GM19467 (cell line): ENCODE results near the gene XRCC4.
"Not testable (repeated sequence)": the region's sequence is repeated elsewhere in the genome, so short reads cannot be mapped to it uniquely, and the experiment has no call there.

Experiments
- ATAC-seq: cut with Tn5 transposase; IDR thresholded peaks from one replicate; pipeline ENCODE4 v1.9.1; 2021; ENCODE audit warnings: mild to moderate bottlenecking, moderate library complexity; ENCODE audit not compliant: unreplicated experiment

Gene XRCC4

GRCh38 chr5:83107692-83108420 is 30.5 kb downstream of the XRCC4 start:
- no peak for ATAC-seq

DNA sequence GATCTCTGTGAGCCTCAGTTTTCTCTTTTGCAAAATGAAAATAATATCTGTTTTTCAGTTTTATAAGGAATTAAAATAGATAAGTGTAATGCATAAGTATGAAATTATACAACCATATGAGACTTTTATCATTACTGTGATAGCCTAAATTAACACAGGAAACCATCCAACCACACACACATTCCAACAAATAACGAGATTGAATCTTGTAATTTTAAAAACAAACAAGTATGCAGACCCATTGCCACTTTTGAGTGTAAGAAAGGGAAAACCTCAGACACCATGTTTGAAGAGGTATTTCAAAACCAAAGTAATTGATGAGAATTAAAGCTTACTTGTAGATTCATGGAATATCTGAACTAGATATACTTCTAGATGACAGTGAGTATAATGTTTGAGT is 32.0 kb downstream of the XRCC4 start:
- no peak for ATAC-seq

- no peak for ATAC-seq
Observed at GRCh38 chr5:83115816-83116215, 38.5 kb downstream of the XRCC4 start.

DNA sequence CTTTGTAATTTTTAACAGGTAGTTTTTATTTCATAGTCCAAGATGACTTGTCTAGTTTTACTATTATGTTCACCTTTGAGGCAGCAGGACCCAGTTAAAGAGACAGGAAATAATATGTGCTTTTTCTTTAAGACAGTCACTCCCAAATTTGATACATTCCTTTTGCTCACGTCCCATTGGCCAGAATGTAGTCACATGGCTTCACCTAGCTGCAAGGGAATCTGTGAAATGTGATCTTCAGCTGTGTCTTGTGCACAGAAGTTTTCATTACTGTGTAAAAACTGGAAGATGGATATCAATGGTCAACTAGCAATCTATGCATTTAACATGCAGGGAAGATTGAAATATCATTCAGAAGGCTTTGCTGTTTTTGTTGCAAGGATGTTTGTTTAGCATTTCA is 41.1 kb downstream of the XRCC4 start:
- no peak for ATAC-seq

DNA sequence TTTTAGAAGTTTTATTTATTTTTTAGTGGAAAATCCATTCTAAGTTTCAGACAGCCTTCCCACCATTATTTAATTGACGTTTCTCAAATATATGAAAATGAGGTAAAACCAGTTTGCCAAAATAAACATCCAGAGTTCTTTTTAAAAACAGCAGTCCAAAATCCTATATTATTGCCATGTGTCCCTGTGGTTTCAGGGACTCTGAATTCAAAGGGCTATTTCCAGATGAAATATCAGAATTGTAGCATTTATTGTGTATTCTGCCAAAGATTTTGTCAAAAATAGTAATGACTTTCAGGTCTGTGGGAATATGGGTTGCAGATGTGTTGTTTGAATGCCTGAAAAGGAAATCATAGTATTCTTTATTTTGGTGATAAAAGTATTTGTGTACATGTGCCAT is 41.6 kb downstream of the XRCC4 start:
- ATAC-seq = no peak

DNA sequence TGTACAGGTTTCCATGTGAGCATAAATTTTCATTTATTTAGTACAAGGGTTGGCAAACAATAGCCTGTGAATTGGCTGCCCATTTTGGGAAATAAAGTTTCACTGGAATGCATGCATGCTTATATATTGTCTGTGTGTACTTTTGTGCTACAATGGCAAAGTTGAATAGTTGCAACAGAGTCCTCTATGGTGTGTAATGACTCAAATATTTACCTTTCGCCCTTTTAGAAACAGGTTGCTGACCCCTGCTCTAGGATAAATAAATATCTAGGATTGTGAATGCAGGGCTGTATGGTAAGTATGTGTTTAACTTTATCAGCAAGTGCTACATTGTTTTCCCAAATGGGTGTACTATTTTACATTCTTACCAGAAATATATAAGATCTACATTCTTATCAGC is 47.2 kb downstream of the XRCC4 start:
- no peak for ATAC-seq

DNA sequence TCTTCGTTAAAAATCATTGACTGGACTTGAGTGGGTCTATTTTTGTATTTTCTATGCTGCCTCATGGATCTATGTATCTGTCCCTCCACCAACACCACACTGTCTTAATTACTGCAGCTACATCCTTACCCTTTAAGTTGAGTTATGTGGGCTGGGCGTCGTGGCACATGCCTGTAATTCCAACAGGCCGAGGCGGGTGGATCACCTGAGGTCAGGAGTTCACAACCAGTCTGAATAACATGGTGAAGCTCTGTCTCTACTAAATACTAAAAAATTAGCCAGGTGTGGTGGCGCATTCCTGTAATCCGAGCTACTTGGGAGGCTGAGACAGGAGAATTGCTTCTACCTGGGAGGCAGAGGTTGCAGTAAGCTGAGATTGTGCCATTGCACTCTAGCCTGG is 48.2 kb downstream of the XRCC4 start:
- no peak for ATAC-seq

DNA sequence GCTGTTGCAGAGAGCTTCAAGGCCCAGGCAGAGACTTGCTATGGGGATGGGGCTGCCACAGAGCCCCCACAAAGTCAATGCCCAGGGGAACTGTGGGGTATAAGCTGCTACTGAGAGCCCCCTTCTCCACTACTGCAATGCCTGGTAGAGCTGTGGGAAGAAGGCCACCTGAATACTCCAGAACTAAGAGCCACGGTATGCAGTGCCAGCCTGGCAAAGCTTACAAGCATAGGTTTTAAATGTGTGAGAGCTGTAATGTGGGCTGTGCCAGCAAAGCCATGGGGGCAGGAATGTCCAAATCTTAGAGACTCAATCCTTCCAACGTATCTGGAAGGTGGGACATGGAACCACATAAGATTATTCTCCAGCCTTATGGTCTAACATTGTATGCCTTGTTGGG is 49.2 kb downstream of the XRCC4 start:
- no peak for ATAC-seq

DNA sequence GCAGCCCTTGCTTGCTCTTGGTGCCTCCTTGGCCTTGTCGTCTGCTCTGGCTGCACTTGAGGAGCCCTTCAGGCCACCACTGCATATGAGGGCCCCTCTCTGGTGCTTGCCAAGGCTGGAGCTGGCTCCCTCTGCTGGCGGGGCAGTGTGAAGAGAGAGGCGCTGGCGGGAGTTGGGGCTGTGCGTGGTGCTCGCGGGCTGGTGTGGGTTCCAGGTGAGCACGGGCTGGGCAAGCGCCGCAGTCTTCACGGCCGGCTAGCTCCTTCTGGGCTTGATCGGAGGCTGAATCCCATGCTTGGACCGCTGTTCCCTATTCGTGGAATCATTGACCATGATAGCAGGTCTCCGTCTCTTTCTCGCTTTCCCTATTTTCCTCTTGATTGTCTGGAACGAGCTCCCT is 56.5 kb downstream of the XRCC4 start:
- ATAC-seq = no peak

GRCh38 chr5:83142526-83142925 is 65.2 kb downstream of the XRCC4 start:
- no peak for ATAC-seq

DNA sequence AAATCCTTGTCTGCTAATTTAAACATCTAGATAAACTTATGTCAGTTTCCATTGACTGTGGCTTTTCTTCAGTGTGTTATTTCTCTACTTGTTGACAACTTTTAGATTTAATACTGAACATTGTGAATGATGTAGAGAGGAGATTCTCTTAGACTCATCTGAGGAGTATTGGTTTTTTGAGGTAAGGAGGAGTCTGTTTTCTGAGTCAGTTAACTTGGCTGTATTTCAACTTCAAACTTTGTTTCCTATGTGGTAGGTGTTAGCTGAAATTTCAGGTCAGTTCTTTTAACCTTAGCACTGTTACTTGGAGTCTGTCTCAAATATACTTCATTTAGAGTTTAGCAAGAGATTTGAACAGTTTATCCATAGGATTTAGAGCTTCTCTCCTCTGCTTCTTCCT is 67.9 kb downstream of the XRCC4 start:
- no peak for ATAC-seq

- ATAC-seq = no peak
Observed at GRCh38 chr5:83145882-83146331, 68.6 kb downstream of the XRCC4 start.

DNA sequence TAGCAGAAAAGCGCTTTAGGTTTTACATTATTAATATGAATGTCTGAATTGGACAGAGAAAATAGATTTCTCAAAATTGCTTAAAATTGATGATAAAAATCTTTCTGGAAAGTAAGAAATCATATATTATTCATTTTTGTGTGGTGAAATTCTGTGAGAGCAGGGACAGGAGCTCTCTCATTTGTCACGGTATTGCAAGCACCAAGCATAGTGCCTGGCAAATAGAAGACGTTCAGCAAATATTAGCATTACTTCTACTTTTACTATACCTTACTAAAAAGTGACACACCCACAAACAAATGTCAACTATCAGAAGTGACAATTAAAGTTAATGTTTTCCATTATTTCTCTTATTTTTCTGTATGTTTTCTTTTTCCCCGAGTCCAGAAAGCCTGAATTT is 69.1 kb downstream of the XRCC4 start:
- no peak for ATAC-seq

DNA sequence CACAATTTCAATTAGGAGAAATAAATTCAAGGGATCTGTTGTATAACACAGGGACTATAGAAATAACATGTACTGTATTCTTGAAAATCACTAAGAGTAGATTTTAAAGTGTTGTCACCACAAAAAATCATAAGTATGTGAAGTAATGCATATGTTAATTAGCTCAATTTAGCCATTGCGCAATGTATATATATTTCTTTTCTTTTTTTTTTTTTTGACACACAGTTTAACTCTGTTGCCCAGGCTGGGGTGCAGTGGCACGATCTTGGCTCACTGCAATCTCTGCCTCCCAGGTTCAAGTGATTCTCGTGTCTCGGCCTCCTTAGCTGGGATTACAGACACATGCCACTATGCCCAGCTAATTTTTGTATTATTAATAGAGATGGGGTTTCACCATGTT is 70.2 kb downstream of the XRCC4 start:
- no peak for ATAC-seq

- no peak for ATAC-seq
Observed at GRCh38 chr5:83148370-83148769, 71.0 kb downstream of the XRCC4 start.

GRCh38 chr5:83149671-83150070 is 72.3 kb downstream of the XRCC4 start:
- ATAC-seq = no peak

DNA sequence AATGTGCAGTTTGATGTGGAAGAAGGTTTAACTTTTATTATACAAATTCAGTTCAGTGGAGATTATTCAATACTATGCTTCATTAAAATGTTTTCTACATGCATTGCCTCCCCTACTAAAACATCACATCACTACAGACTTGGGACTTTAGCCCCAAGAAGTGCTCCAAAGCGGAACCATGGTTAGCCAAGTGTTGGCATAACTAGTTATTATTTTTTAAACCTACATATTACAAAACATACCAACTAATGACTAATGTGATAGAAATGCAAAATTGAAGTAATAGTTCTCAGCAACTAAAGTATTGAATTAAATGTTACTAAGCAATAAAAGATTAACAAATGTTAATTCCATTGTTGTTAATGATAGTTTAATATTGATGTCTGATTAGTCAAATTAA is 74.5 kb downstream of the XRCC4 start:
- ATAC-seq = no peak

DNA sequence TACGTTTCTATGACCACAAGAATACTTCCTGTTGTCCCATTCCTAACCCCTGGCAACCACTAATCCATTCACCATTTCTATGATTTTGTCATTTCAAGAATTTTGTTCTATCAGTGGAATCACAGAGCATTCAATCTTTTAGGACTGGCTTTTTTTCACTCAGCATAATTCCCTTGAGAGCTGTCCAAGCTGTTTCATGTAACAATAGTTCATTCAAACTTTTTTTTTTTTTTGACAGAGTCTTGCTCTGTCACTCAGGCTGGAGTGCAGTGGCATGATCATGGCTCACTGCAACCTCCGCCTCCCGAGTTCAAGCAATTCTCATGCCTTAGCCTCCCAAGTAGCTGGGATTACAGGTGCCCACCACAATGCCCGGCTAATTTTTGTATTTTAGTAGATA is 75.6 kb downstream of the XRCC4 start:
- ATAC-seq = not testable (repeated sequence)

GRCh38 chr5:83156001-83156400 is 78.7 kb downstream of the XRCC4 start:
- ATAC-seq = no peak

DNA sequence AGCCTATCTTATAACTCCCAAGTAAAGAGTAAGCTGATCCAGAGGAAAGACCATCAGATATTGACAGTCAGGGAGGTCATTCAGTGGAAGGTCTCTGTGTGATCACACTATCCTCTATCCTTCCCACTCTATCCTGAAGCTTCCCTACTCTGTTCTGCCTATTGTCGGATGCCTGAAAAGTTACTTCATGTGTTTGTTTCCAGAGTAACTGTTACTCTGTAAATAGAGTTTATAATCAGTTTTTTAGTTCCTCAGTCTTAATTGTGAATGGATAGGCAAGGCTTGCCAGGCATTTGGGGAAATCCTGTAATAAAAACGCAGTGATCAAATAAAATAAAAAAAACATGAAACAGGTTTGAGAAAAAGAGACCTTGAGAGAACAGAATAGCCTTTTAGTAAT is 79.8 kb downstream of the XRCC4 start:
- ATAC-seq = no peak

DNA sequence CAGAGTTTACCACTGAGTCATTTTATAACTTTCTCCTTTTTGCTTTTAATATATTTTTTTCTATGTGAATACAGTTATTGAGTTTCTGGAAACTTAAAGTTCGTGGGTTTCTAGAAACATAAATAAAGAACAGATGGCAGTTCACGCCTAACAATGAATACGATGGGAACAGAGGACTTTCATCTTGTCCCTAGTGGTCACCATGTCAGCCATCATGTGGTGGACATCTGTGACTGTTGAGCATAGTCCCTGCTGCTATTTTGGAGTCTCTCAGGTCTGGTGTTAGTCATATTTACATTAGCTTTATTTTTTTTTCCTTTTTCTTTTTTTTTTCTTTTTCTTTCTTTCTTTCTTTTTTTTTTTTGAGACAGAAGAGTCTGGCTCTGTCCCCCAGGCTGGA is 85.3 kb downstream of the XRCC4 start:
- no peak for ATAC-seq

GRCh38 chr5:83167538-83167937 is 90.2 kb downstream of the XRCC4 start:
- no peak for ATAC-seq
